ENCODE results near the gene CR1.

DNA sequence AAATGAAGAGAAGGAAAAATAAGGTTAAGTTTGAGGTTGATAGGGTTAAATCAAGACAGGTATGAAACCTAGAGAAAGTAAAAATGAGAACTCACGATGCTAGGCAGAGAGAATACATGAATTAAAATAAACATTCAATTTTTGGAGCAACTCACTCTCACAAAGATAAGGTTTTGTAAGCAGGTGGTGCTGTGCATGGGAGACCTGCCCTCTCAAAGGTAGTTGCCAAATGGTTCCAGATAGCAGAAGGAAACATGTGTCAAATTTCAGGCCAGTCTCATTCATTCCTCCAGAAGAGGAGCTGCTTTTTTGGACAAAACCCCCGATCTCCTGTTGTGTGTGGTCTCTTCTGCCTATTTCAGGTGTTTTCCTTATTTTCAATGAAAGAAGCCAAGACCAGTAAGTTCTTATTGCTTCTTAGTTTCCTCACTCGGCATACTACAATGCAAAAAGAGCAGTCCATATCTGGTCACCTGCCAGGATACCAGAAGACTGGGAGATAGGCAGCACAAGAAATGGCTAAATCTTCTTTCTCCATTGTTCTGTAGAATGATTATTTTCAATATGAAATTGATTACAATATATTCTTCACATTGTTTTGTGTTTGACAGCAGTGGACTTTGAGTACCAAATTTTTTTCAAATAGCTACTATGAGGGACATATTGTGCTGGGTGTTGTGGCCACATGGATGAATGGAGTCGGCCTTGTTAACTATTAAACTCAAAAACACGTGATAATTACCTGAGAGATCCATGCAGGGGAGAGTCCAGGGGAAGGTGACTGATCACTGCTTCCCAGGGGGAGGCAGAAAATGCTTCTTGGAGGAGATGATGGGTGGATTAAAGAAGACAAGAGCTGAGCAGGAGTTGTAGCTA, 152.6 kb downstream of the CR1 start:
- no peak for TF ChIP-seq POLR2A (IDR thresholded peaks at IDR 0.05)
- TF ChIP-seq, protein P1, sequence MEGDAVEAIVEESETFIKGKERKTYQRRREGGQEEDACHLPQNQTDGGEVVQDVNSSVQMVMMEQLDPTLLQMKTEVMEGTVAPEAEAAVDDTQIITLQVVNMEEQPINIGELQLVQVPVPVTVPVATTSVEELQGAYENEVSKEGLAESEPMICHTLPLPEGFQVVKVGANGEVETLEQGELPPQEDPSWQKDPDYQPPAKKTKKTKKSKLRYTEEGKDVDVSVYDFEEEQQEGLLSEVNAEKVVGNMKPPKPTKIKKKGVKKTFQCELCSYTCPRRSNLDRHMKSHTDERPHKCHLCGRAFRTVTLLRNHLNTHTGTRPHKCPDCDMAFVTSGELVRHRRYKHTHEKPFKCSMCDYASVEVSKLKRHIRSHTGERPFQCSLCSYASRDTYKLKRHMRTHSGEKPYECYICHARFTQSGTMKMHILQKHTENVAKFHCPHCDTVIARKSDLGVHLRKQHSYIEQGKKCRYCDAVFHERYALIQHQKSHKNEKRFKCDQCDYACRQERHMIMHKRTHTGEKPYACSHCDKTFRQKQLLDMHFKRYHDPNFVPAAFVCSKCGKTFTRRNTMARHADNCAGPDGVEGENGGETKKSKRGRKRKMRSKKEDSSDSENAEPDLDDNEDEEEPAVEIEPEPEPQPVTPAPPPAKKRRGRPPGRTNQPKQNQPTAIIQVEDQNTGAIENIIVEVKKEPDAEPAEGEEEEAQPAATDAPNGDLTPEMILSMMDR (IDR thresholded peaks at IDR 0.05) = no peak

Data from ovary (tissue), 3 donors.